HG03575 (cell line): ENCODE data around the gene REEP5.
"Not testable (repeated sequence)": the region's sequence is repeated elsewhere in the genome, so short reads cannot be mapped to it uniquely, and the experiment has no call there.

Experiments
- ATAC-seq: cut with Tn5 transposase; IDR thresholded peaks from one replicate; pipeline ENCODE4 v1.9.1; 2021; ENCODE audit not compliant: unreplicated experiment, insufficient number of reproducible peaks, low FRiP score; ENCODE audit errors: extremely low read depth

Gene REEP5

GRCh38 chr5:112860929-112861637, 60.9 kb downstream of the REEP5 start, which contains the start of gene SRP19:
TSS of gene SRP19 (plus strand) at chr5:112861287. CDS start at chr5:112861377, 90 bp downstream.
- peak; percentile 91 for ATAC-seq

DNA sequence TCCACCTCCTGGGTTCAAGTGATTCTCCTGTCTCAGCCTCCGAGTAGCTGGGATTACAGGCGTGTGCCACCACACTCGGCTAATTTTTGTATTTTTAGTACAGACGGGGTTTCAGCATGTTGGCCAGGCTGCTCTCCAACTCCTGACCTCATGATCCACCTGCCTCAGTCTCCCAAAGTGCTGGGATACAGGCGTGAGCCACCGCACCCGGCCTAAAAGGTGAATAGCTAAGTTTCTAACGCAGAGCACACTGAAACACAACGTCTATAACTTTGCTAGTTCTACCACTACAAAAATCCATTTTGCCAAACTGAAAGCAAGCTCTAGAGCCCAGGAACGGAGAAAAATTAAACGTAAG, 61.5 kb downstream of the REEP5 start:
- not testable (repeated sequence) for ATAC-seq

DNA sequence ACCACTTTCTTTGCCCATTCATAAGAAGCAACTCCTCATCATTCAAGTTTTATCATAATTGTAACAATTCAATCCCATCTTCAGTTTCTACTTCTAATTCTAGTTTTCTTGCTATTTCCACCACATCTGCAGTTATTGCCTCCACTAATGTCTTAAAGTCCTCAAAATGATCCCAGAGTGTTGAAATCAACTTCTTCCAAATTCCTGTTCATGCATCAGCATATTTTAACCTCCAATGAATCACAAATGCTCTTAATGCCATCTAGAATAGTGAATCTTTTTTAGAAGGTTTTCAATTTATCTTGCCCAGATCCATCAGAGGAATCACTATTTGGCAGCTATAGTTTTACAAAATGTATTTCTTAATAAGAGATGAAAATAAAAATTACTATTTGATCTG, 64.2 kb downstream of the REEP5 start:
- ATAC-seq = no peak

GRCh38 chr5:112854651-112855050, 67.4 kb downstream of the REEP5 start:
- no peak for ATAC-seq

- no peak for ATAC-seq
Observed at GRCh38 chr5:112849912-112850311, 72.1 kb downstream of the REEP5 start.

- peak; percentile 98 for ATAC-seq
Observed at GRCh38 chr5:112848116-112848811, 73.8 kb downstream of the REEP5 start.

DNA sequence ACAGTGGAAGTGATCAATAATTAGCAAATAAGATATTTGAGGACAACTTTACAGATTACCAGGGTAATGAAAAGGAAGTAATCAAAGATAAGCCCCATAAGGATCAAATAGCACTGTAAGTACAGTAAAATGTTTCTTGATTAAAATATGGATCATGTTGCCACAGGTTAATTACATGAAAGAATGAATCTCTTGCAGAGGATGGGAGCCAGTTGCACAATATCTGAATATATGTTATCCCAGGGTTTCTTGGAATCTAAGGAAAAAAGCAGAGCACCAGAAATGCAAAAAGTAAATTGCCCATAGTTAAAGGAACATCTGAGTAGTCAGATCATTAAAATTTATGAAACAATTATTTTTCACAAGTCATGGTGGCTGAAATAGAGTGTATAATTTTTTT, 74.7 kb downstream of the REEP5 start:
- ATAC-seq = no peak

DNA sequence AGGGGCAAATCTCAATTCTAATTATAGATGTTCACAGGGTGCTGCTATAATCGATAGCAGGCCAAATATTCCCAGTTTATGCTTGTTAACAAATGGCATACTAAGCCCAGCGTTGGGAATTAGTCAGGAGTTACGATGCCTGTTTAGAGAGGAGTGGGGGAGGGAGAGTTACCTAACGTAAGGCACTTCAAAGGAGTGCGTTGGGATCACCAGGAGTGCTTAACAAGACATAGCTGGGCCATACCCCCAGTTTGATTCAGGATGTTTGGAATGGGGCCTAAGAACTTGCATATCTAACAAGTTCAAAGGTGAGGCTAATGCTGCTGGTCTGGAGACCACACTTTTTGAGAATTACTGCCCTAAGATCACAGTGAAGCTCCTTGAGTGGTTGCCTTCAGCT, 75.5 kb downstream of the REEP5 start:
- ATAC-seq = no peak

GRCh38 chr5:112844489-112844888, 77.5 kb downstream of the REEP5 start:
- no peak for ATAC-seq

- ATAC-seq = no peak
Observed at GRCh38 chr5:112833971-112834370, 88.1 kb downstream of the REEP5 start.

DNA sequence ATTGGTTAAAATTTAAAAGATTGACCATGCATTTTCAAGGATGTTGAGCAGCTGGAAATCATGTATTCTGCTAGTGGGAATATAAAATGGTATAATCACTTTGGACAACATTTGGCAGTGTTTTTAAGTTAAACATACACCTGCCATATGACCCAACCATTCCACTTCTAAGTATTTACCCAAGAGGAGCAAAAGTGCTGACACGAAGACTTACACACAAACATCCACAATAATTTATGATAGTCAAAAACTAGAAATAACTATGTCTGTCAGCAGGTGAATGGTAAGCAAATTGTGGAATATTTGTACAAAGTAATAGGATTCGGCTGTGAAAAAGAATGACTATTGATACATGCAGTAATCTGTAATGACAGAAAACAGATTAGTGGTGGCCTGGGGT, 91.6 kb downstream of the REEP5 start:
- no peak for ATAC-seq
